Measurements from ENCODE around the gene PPARGC1A.

The PPARGC1A gene

GRCh38 chr4:23878246-23878891, 11.5 kb downstream of the PPARGC1A start:
- TF ChIP-seq TAF1 (IDR thresholded peaks at IDR 0.05; ENCODE audit: low read depth), result no peak
- TF ChIP-seq FOXM1 (IDR thresholded peaks at IDR 0.05; ENCODE audit: borderline replicate concordance, low read depth), result no peak

DNA sequence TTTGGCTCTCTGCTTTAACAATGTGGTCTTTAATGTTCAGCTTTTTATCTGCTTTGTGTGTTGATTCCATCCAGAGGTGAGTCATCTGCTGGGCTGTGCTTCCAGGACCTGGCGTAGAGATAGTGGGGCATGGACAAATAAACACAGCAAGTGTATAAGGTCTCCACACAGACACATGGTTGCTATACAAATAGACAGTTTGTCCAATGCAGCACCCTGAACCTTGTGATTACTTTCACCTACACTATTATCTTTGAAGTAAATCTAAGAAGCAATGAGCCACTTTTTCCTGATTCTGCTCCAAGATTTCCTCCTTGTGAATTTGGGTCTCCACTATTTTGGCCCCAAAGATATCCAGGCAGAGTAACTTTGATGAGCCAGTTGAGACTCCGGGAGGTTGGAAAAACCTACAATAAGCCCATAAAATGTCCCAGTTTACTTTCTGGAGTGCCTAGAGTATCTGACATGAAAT, 12.1 kb downstream of the PPARGC1A start:
- TF ChIP-seq RAD21 (IDR thresholded peaks at IDR 0.05; ENCODE audit: low read depth) (no peak), EGR1 (IDR thresholded peaks at IDR 0.05) (no peak), NFIC (IDR thresholded peaks at IDR 0.05) (no peak), CEBPB (IDR thresholded peaks at IDR 0.05) (no peak), YY1 (IDR thresholded peaks at IDR 0.05; ENCODE audit: low read depth) (no peak), TCF12 (IDR thresholded peaks at IDR 0.05; ENCODE audit: low read depth) (no peak), EP300 (IDR thresholded peaks at IDR 0.05; ENCODE audit: borderline replicate concordance) (no peak), ZBTB7A (IDR thresholded peaks at IDR 0.05; ENCODE audit: low read depth) (no peak), TAF1 (IDR thresholded peaks at IDR 0.05; ENCODE audit: low read depth) (no peak), USF1 (IDR thresholded peaks at IDR 0.05) (no peak), CREB1 (IDR thresholded peaks at IDR 0.05; ENCODE audit: low read depth) (no peak), TEAD4 (IDR thresholded peaks at IDR 0.05) (no peak), FOXM1 (IDR thresholded peaks at IDR 0.05; ENCODE audit: borderline replicate concordance, low read depth) (no peak), REST (IDR thresholded peaks at IDR 0.05; ENCODE audit: low read depth) (no peak)
- TF ChIP-seq, protein P1, sequence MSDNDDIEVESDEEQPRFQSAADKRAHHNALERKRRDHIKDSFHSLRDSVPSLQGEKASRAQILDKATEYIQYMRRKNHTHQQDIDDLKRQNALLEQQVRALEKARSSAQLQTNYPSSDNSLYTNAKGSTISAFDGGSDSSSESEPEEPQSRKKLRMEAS (IDR thresholded peaks at IDR 0.05), result no peak

DNA sequence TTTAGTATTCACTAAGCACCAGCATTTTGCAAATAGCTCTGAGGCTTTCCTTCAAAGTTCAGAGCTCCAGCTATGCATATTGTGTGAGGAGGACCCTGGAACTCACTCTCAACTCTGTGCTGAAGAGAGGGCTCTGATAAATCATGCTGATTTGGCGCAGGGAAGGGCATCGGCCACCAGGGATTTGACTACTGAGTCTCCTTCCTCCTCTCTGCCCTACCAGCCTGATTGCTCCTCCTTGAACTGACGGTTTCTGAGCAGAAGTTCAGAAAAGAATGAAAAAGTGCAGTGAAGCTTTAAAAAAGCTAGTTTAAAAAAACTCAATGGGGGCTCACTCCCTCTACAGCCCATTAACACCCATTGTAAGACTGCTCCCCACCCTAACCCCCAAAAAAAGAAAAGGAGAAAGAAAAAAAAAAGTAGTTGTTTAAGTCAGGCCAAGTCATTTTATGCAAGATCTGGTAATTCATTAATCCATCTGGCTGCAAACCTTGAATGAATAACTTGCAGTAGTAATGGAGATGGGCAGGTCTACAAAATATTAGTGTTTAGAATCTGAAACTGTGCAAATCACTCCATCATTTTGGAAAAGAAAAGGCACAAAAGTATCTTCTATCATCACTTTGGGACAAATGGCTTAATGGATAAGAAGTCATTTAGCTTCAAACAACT, 13.3 kb downstream of the PPARGC1A start:
- TF ChIP-seq EGR1 (IDR thresholded peaks at IDR 0.05), result no peak
- TF ChIP-seq, protein P1 (IDR thresholded peaks at IDR 0.05), result no peak
- TF ChIP-seq REST (IDR thresholded peaks at IDR 0.05; ENCODE audit: low read depth), result no peak
- no peak for TF ChIP-seq TCF12 (IDR thresholded peaks at IDR 0.05; ENCODE audit: low read depth)
- no peak for TF ChIP-seq ZBTB7A (IDR thresholded peaks at IDR 0.05; ENCODE audit: low read depth)
- TF ChIP-seq CREB1 (IDR thresholded peaks at IDR 0.05; ENCODE audit: low read depth), result no peak
- TF ChIP-seq TEAD4 (IDR thresholded peaks at IDR 0.05), result no peak
- no peak for TF ChIP-seq YY1 (IDR thresholded peaks at IDR 0.05; ENCODE audit: low read depth)
- TF ChIP-seq FOXM1 (IDR thresholded peaks at IDR 0.05; ENCODE audit: borderline replicate concordance, low read depth), result no peak
- no peak for TF ChIP-seq NFIC (IDR thresholded peaks at IDR 0.05)
- no peak for TF ChIP-seq EP300 (IDR thresholded peaks at IDR 0.05; ENCODE audit: borderline replicate concordance)

- TF ChIP-seq ZBTB7A (IDR thresholded peaks at IDR 0.05; ENCODE audit: low read depth) (no peak), EGR1 (IDR thresholded peaks at IDR 0.05) (no peak), NFIC (IDR thresholded peaks at IDR 0.05) (no peak), FOXM1 (IDR thresholded peaks at IDR 0.05; ENCODE audit: borderline replicate concordance, low read depth) (no peak), CEBPB (IDR thresholded peaks at IDR 0.05) (no peak), EP300 (IDR thresholded peaks at IDR 0.05; ENCODE audit: borderline replicate concordance) (no peak), TAF1 (IDR thresholded peaks at IDR 0.05; ENCODE audit: low read depth) (no peak), CREB1 (IDR thresholded peaks at IDR 0.05; ENCODE audit: low read depth) (no peak), REST (IDR thresholded peaks at IDR 0.05; ENCODE audit: low read depth) (no peak), RAD21 (IDR thresholded peaks at IDR 0.05; ENCODE audit: low read depth) (no peak), YY1 (IDR thresholded peaks at IDR 0.05; ENCODE audit: low read depth) (no peak), TCF12 (IDR thresholded peaks at IDR 0.05; ENCODE audit: low read depth) (no peak)
Measured at GRCh38 chr4:23875317-23875716, 14.5 kb downstream of the PPARGC1A start.

Data from Ishikawa (cell line).